Hepatocyte (in vitro differentiated cells): ENCODE results near the gene DYNC1I1. TPM values are rescaled to one million over a fixed set of nuclear protein-coding genes. Genes with fewer than 3 reads are reported as not detected.

Source experiments
- DNase-seq: peaks from one replicate; pipeline ENCODE4 v3.0.0-alpha.2; 2016; ENCODE audit warnings: low spot score
- H2AFZ ChIP-seq: fragments of 200-600 bp; sonication (generic); 2 replicates; pipeline ENCODE4 v1.6.0; 2016; ENCODE audit warnings: antibody characterized with exemption, mild to moderate bottlenecking
- H3K27ac ChIP-seq: fragments of 200-600 bp; sonication (generic); 2 replicates; pipeline ENCODE4 v1.5.1; 2016; ENCODE audit warnings: mild to moderate bottlenecking
- H3K27me3 ChIP-seq: fragments of 200-600 bp; sonication (generic); 2 replicates; pipeline ENCODE4 v1.6.1; 2016
- H3K36me3 ChIP-seq: fragments of 200-600 bp; sonication (generic); replicated peaks from 2 replicates; pipeline ENCODE4 v1.5.1; 2016; ENCODE audit warnings: low read depth; ENCODE audit not compliant: insufficient read depth
- H3K4me1 ChIP-seq: fragments of 200-600 bp; sonication (generic); 2 replicates; pipeline ENCODE4 v1.5.1; 2016; ENCODE audit warnings: mild to moderate bottlenecking, moderate library complexity; ENCODE audit not compliant: insufficient read depth
- H3K4me2 ChIP-seq: fragments of 200-600 bp; sonication (generic); 2 replicates; pipeline ENCODE4 v1.6.0; 2016
- H3K4me3 ChIP-seq: fragments of 200-600 bp; sonication (generic); 2 replicates; pipeline ENCODE4 v1.5.1; 2016; ENCODE audit warnings: mild to moderate bottlenecking
- H3K79me2 ChIP-seq: fragments of 200-600 bp; sonication (generic); 2 replicates; pipeline ENCODE4 v1.6.0; 2017; ENCODE audit warnings: mild to moderate bottlenecking
- H3K9me2 ChIP-seq: fragments of 200-600 bp; sonication (generic); replicated peaks from 2 replicates; pipeline ENCODE4 v1.6.0; 2017; ENCODE audit warnings: mild to moderate bottlenecking; ENCODE audit not compliant: insufficient read depth
- H3K9me3 ChIP-seq: fragments of 200-600 bp; sonication (generic); 2 replicates; pipeline ENCODE4 v1.5.1; 2016; ENCODE audit warnings: low read depth, mild to moderate bottlenecking
- H4K20me1 ChIP-seq: fragments of 200-600 bp; sonication (generic); 2 replicates; pipeline ENCODE4 v1.6.0; 2016; ENCODE audit warnings: mild to moderate bottlenecking; ENCODE audit not compliant: insufficient read depth, poor library complexity, severe bottlenecking
- EZH2 ChIP-seq: fragments of 200-600 bp; sonication (generic); IDR thresholded peaks from 2 replicates; pipeline ENCODE4 v1.6.1; 2016; ENCODE audit warnings: antibody characterized with exemption, mild to moderate bottlenecking, borderline replicate concordance
- EZH2phosphoT487 ChIP-seq: fragments of 200-600 bp; sonication (generic); IDR thresholded peaks from one replicate; pipeline ENCODE4 v1.6.1; 2018; ENCODE audit warnings: antibody characterized with exemption, mild to moderate bottlenecking, low read depth, moderate library complexity; ENCODE audit not compliant: unreplicated experiment, severe bottlenecking
- WGBS: methylation state at CpG from one replicate; pipeline ENCODE4 v1.1.6; 2016; ENCODE audit warnings: low lambda C conversion rate; ENCODE audit errors: missing lambda C conversion rate; 5-methylcytosine and 5-hydroxymethylcytosine counted together
- polyA plus RNA-seq: library from polyadenylated mRNA; unstranded; fragments of >200 nt; fragmentation: Nextera tagmentation; extraction: Ambion mirVana; gene quantifications from 2 replicates; pipeline ENCODE4 v1.2.1, GENCODE V29; 2016
- total RNA-seq: library from RNA; depleted of rRNA; stranded (reverse); fragments of >200 nt; gene quantifications from 2 replicates; pipeline ENCODE4 v1.2.3, GENCODE V29; 2014
- TF ChIP-seq, protein P1 (sequence below): fragments of 200-600 bp; sonication (generic); IDR thresholded peaks from 2 replicates; pipeline ENCODE4 v1.5.1; 2016; ENCODE audit warnings: antibody characterized with exemption, mild to moderate bottlenecking; ENCODE audit not compliant: poor library complexity

The DYNC1I1 gene
- total and polyA plus RNA-seq, 2 experiments from 2014 or later, result 2.5 to 3.7 TPM

DNA sequence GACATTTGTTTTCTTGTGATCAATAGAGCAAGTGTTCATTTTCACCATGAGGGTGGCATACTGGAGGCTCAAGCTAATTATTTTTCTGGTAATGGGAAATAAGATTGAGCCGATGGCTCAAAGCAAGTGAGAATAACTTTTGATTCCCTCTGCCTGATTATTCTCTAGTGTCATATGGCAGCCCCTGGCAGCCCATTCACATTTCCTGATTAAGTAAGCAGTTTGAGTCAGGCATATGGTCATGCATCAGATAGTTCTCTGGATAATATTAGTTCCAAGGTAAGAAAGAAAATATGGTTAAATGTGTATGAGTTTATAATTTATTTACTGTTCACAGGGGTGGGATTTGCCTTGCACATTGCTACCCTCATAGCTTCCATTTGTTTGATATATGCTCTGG, 109.2 kb downstream of the DYNC1I1 start:
- no peak overlapping the region for H2AFZ ChIP-seq
- no peaks in the 10 kb centered on the region for H3K36me3 ChIP-seq
- 88% methylated on average over 1 of the region's 1 CpG for WGBS
- no peak overlapping the region for H3K27ac ChIP-seq
- no peak for DNase-seq
- no peaks in the 10 kb centered on the region for H4K20me1 ChIP-seq
- H3K4me3 ChIP-seq, result no peak overlapping the region
- H3K27me3 ChIP-seq, result no peaks in the 10 kb centered on the region
- TF ChIP-seq, protein P1, sequence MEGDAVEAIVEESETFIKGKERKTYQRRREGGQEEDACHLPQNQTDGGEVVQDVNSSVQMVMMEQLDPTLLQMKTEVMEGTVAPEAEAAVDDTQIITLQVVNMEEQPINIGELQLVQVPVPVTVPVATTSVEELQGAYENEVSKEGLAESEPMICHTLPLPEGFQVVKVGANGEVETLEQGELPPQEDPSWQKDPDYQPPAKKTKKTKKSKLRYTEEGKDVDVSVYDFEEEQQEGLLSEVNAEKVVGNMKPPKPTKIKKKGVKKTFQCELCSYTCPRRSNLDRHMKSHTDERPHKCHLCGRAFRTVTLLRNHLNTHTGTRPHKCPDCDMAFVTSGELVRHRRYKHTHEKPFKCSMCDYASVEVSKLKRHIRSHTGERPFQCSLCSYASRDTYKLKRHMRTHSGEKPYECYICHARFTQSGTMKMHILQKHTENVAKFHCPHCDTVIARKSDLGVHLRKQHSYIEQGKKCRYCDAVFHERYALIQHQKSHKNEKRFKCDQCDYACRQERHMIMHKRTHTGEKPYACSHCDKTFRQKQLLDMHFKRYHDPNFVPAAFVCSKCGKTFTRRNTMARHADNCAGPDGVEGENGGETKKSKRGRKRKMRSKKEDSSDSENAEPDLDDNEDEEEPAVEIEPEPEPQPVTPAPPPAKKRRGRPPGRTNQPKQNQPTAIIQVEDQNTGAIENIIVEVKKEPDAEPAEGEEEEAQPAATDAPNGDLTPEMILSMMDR, result no peak
- TF ChIP-seq EZH2 (no peak), EZH2phosphoT487 (no peak)
- H3K4me2 ChIP-seq, result no peak overlapping the region
- no peaks in the 10 kb centered on the region for H3K9me3 ChIP-seq
- H3K79me2 ChIP-seq, result no peaks in the 10 kb centered on the region
- H3K9me2 ChIP-seq, result no peaks in the 10 kb centered on the region
- H3K4me1 ChIP-seq, result no peaks in the 10 kb centered on the region

DNA sequence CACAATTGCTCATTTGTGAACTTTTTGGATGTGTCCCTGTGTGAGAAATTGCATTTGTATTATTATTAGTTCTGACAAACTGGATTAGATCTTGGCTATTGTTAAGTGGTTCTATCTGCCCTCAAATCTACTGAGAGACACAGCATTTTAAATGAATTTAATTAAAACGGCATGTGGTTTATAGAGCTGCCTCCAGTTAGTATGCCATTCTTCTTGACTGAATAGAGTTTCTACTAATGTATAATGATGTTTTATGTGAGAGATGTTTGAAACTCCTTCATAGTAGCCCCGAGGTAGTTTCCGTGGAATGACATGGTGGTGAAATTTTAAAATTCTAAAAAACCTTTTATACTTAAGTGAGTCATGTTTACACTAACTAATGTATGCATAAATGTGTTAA, 110.9 kb downstream of the DYNC1I1 start:
- Histone ChIP-seq H2AFZ (no peak overlapping the region), H3K4me1 (no peaks in the 10 kb centered on the region), H3K27ac (no peak overlapping the region), H3K36me3 (no peaks in the 10 kb centered on the region), H3K4me2 (no peak overlapping the region), H3K4me3 (no peak overlapping the region), H3K9me2 (no peaks in the 10 kb centered on the region), H3K27me3 (no peaks in the 10 kb centered on the region), H3K9me3 (no peaks in the 10 kb centered on the region), H4K20me1 (no peaks in the 10 kb centered on the region), H3K79me2 (no peaks in the 10 kb centered on the region)
- DNase-seq, result no peak
- WGBS, result 67% methylated on average over 3 of the region's 3 CpGs
- TF ChIP-seq, protein P1, result no peak

DNA sequence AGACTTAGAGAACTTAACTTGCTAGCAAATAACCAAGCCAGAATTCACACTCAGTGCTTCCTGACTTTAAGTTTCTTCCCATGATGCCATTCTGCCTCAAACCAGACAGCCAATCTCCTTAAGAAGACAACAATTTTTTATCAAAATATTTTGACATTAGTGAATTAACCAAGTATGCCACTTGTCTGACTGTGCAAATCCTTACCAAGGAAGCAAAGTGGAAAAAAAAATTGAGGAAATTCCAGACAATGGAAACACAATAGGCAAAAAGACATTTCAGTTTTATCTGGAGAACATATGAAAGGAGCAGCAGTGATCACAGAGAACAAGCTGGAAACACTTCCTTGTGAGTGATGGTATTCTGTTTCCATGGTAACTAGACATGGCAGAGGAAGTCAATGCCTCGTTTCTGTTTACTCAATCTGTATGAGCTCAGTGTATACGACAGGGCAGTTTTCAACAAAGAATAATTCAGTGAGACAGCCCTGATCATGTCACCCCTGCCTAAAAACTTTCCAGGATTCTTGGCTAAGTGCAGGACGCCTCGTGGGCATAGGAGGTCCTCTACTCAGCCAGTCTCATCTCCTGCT, 114.2 kb downstream of the DYNC1I1 start:
- TF ChIP-seq, protein P1, result no peak
- TF ChIP-seq EZH2phosphoT487 (no peak), EZH2 (no peak)
- Histone ChIP-seq H3K9me2 (no peaks in the 10 kb centered on the region), H3K4me1 (no peaks in the 10 kb centered on the region), H2AFZ (no peak overlapping the region), H3K27ac (no peak overlapping the region), H3K4me3 (no peak overlapping the region), H3K27me3 (no peaks in the 10 kb centered on the region), H3K79me2 (no peaks in the 10 kb centered on the region), H3K9me3 (no peaks in the 10 kb centered on the region), H3K36me3 (no peaks in the 10 kb centered on the region), H3K4me2 (no peak overlapping the region), H4K20me1 (no peaks in the 10 kb centered on the region)
- DNase-seq, result peak; percentile 56
- 29% methylated on average over 4 of the region's 4 CpGs for WGBS

DNA sequence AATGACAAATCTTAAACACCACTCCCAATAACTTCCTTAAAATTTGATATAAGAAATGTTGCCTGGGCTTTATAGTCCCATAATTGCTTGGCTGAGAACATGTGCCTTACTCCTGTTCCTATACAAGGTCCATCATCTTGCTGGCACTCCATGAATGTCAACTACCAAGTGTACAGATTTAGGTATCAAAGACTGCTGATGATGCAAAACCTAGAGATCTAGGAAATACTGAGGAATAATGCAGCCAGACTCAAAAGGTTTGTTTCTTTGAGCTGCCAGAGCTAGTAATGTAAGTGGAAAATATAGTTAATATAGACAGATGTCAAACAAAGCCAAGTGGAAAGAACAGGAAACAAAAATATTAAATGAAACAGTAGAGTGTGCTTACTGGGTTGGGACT, 121.1 kb downstream of the DYNC1I1 start:
- Histone ChIP-seq H3K27ac (no peak overlapping the region), H3K4me2 (no peak overlapping the region), H3K27me3 (peaks cover 2% of the 10 kb centered on the region), H3K9me2 (no peaks in the 10 kb centered on the region), H2AFZ (no peak overlapping the region), H3K4me1 (no peaks in the 10 kb centered on the region), H3K79me2 (no peaks in the 10 kb centered on the region), H3K4me3 (no peak overlapping the region), H3K36me3 (no peaks in the 10 kb centered on the region), H3K9me3 (no peaks in the 10 kb centered on the region), H4K20me1 (no peaks in the 10 kb centered on the region)
- DNase-seq, result no peak
- TF ChIP-seq, protein P1, result no peak
- TF ChIP-seq EZH2 (no peak), EZH2phosphoT487 (no peak)
